Measurements from ENCODE around the gene EXO1.

Gene EXO1

DNA sequence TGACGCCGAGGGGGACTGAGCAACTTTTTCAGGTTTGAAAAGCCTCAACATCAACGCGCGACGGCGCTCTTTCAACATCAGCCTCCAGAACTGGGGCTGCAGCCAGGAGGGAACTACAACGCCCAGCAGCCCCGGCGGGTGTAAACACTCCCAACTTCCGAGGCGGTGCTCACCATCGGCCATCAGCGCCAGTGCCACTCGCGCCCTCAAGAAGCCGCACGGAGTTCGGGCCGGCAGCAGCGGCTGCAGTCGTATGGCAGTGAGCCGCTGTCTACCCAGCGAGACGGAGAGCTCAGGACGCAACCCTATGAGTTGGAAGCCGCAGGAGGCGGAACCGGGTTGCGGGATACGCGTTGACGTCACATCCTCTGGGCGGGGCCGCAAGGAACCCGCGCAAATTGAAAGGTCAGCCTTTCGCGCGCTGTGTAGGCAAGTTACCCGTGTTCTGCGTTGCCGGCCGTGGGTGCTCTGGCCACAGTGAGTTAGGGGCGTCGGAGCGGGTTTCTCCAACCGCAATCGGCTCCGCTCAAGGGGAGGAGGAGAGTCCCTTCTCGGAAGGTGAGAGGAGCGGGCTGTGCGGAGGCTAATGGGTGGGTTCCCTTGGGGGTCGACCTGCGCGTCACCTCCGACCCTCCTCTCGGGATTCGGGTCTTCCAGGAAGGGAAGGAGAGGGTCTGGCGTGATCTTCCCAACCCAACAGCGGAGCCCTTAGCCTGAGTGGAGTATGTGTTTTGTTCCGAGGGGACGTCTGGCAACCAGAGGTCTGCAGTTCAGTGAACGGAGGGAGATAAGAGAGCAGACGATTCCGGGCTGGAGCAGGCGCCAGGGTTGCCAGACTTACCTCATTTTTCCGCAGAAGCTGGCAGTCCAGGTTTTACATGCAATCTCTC, at the start of gene EXO1:
TSS of gene EXO1 (plus strand) at position 409 of the 890 bp plus-strand sequence. CDS start 2,222 bp downstream, outside the sequence.
- Histone ChIP-seq H3K27ac (ENCODE audit: low read depth, low read length) (peak within 1 kb of the TSS; percentile 96), H3K9ac (ENCODE audit: low read length) (peak within 1 kb of the TSS; percentile 88), H3K4me3 (ENCODE audit: insufficient read depth, low read length, poor library complexity, severe bottlenecking) (peak within 1 kb of the TSS; percentile 93), H3F3A (ENCODE audit: insufficient read depth) (peaks cover 12% of the 10 kb centered on the region; the same call in 1 of the 2 replicates), H3K9me3 (ENCODE audit: insufficient read depth, low read length) (no peaks in the 10 kb centered on the region), H3K27me3 (ENCODE audit: low read length) (no peaks in the 10 kb centered on the region), H4K20me1 (ENCODE audit: low read depth, low read length) (peaks cover 3% of the 10 kb centered on the region; the same call in 1 of the 2 replicates), H3K9me2 (replicated peaks; ENCODE audit: insufficient read depth, low read length) (no peaks in the 10 kb centered on the region), H3K36me3 (ENCODE audit: low read length) (peaks cover 24% of the 10 kb centered on the region), H2AFZ (ENCODE audit: low read depth, low read length, severe bottlenecking) (peak within 1 kb of the TSS; percentile 81), H3K79me2 (ENCODE audit: insufficient read depth, low read length) (peaks cover 39% of the 10 kb centered on the region), H3K4me2 (ENCODE audit: low read depth, low read length, poor library complexity, severe bottlenecking) (peak within 1 kb of the TSS; percentile 94)
- TF ChIP-seq, protein P1, sequence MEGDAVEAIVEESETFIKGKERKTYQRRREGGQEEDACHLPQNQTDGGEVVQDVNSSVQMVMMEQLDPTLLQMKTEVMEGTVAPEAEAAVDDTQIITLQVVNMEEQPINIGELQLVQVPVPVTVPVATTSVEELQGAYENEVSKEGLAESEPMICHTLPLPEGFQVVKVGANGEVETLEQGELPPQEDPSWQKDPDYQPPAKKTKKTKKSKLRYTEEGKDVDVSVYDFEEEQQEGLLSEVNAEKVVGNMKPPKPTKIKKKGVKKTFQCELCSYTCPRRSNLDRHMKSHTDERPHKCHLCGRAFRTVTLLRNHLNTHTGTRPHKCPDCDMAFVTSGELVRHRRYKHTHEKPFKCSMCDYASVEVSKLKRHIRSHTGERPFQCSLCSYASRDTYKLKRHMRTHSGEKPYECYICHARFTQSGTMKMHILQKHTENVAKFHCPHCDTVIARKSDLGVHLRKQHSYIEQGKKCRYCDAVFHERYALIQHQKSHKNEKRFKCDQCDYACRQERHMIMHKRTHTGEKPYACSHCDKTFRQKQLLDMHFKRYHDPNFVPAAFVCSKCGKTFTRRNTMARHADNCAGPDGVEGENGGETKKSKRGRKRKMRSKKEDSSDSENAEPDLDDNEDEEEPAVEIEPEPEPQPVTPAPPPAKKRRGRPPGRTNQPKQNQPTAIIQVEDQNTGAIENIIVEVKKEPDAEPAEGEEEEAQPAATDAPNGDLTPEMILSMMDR (IDR thresholded peaks at IDR 0.05; ENCODE audit: insufficient read depth, low read length, poor library complexity, severe bottlenecking), result peak; percentile 45
- no peak for TF ChIP-seq EZH2phosphoT487 (conservative IDR thresholded peaks at IDR 0.05; ENCODE audit: low read length)

DNA sequence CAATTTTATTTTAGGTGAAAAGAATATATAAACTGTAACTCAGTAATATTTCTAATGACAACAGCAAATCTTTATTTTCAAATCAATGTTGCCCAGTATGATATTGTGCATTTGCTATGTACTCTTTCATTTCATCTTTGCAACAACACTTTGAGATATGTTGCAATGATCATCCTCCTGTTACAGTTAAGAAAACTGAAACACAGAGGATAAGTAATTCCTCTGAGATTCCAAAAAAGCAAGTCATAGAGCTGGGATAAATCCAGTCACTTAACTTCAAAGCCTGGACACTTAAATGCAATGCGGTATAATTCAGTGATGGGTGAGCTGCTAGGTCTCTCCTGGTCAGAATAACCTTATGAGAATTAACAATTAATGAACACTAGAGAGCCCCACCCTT, 48.6 kb upstream of the EXO1 start:
- no peak overlapping the region for H3K27ac ChIP-seq (ENCODE audit: low read depth, low read length)
- TF ChIP-seq EZH2phosphoT487 (conservative IDR thresholded peaks at IDR 0.05; ENCODE audit: low read length), result no peak
- TF ChIP-seq, protein P1 (IDR thresholded peaks at IDR 0.05; ENCODE audit: insufficient read depth, low read length, poor library complexity, severe bottlenecking), result no peak
- H3K9me2 ChIP-seq (replicated peaks; ENCODE audit: insufficient read depth, low read length), result no peaks in the 10 kb centered on the region
- no peak overlapping the region for H3K4me2 ChIP-seq (ENCODE audit: low read depth, low read length, poor library complexity, severe bottlenecking)
- no peaks in the 10 kb centered on the region for H3K36me3 ChIP-seq (ENCODE audit: low read length)
- no peaks in the 10 kb centered on the region for H3F3A ChIP-seq (ENCODE audit: insufficient read depth)
- H3K9me3 ChIP-seq (ENCODE audit: insufficient read depth, low read length), result no peaks in the 10 kb centered on the region
- H4K20me1 ChIP-seq (ENCODE audit: low read depth, low read length), result no peaks in the 10 kb centered on the region
- no peak overlapping the region for H3K4me3 ChIP-seq (ENCODE audit: insufficient read depth, low read length, poor library complexity, severe bottlenecking)
- H3K9ac ChIP-seq (ENCODE audit: low read length), result no peak overlapping the region
- no peaks in the 10 kb centered on the region for H3K27me3 ChIP-seq (ENCODE audit: low read length)
- no peak overlapping the region for H2AFZ ChIP-seq (ENCODE audit: low read depth, low read length, severe bottlenecking)
- no peaks in the 10 kb centered on the region for H3K79me2 ChIP-seq (ENCODE audit: insufficient read depth, low read length)

DNA sequence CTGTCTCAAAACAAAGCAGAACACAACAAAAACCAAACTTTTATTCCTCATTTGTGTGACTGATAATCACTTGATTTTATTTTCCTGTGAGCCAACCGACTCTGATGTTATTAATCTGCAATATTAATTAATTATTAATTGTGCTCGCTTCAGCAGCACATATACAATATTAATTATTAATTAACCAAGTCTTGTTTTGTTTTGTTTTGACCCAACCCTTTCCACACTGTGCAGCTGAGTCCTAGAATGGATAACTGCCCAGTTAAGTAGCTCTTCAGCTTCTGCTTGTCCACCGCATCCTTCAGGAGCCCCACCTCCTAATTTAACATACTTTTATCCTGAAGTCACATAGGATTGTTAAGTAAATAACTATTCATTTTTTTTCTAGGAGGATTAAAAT, 47.4 kb upstream of the EXO1 start:
- no peaks in the 10 kb centered on the region for H3K36me3 ChIP-seq (ENCODE audit: low read length)
- H3K9me3 ChIP-seq (ENCODE audit: insufficient read depth, low read length), result no peaks in the 10 kb centered on the region
- no peaks in the 10 kb centered on the region for H3F3A ChIP-seq (ENCODE audit: insufficient read depth)
- H3K27me3 ChIP-seq (ENCODE audit: low read length), result no peaks in the 10 kb centered on the region
- no peak overlapping the region for H3K27ac ChIP-seq (ENCODE audit: low read depth, low read length)
- no peak overlapping the region for H2AFZ ChIP-seq (ENCODE audit: low read depth, low read length, severe bottlenecking)
- H4K20me1 ChIP-seq (ENCODE audit: low read depth, low read length), result no peaks in the 10 kb centered on the region
- no peak overlapping the region for H3K9ac ChIP-seq (ENCODE audit: low read length)
- no peak overlapping the region for H3K4me3 ChIP-seq (ENCODE audit: insufficient read depth, low read length, poor library complexity, severe bottlenecking)
- TF ChIP-seq, protein P1 (IDR thresholded peaks at IDR 0.05; ENCODE audit: insufficient read depth, low read length, poor library complexity, severe bottlenecking), result no peak
- no peak for TF ChIP-seq EZH2phosphoT487 (conservative IDR thresholded peaks at IDR 0.05; ENCODE audit: low read length)
- H3K79me2 ChIP-seq (ENCODE audit: insufficient read depth, low read length), result no peaks in the 10 kb centered on the region
- no peaks in the 10 kb centered on the region for H3K9me2 ChIP-seq (replicated peaks; ENCODE audit: insufficient read depth, low read length)
- no peak overlapping the region for H3K4me2 ChIP-seq (ENCODE audit: low read depth, low read length, poor library complexity, severe bottlenecking)

Data from SU-DHL-6 (cell line).